ENCODE results near the gene N4BP2L2. TPM values are rescaled to one million over a fixed set of nuclear protein-coding genes. Genes with fewer than 3 reads are reported as not detected.

N4BP2L2 gene
- total and polyA plus RNA-seq, 9 of the 15 experiments (the other 6 are each of a cell fraction or from before 2014, with no cell fraction given), result 33.9 to 76.4 (median 48.7) TPM

GRCh38 chr13:32391101-32391619, 147.4 kb downstream of the N4BP2L2 start (continued):
- TF ChIP-seq ZFP91 (CRISPR knock-in tag; IDR thresholded peaks at IDR 0.05), result no peak
- TF ChIP-seq, protein P1, sequence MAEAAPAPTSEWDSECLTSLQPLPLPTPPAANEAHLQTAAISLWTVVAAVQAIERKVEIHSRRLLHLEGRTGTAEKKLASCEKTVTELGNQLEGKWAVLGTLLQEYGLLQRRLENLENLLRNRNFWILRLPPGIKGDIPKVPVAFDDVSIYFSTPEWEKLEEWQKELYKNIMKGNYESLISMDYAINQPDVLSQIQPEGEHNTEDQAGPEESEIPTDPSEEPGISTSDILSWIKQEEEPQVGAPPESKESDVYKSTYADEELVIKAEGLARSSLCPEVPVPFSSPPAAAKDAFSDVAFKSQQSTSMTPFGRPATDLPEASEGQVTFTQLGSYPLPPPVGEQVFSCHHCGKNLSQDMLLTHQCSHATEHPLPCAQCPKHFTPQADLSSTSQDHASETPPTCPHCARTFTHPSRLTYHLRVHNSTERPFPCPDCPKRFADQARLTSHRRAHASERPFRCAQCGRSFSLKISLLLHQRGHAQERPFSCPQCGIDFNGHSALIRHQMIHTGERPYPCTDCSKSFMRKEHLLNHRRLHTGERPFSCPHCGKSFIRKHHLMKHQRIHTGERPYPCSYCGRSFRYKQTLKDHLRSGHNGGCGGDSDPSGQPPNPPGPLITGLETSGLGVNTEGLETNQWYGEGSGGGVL (CRISPR knock-in tag; IDR thresholded peaks at IDR 0.05), result no peak
- no peak for TF ChIP-seq CBFB (CRISPR knock-in tag; IDR thresholded peaks at IDR 0.05)
- no peak for TF ChIP-seq JUND (IDR thresholded peaks at IDR 0.05; ENCODE audit: borderline replicate concordance, low read depth, low read length)
- TF ChIP-seq JUND (tag; IDR thresholded peaks at IDR 0.05; ENCODE audit: borderline replicate concordance, low read depth, low read length), result no peak
- TF ChIP-seq PPARD (CRISPR knock-in tag; IDR thresholded peaks at IDR 0.05), result no peak

- CTCF ChIA-PET (ENCODE audit: low intra/inter-chr PET ratio), result no interaction called here
- H2AFZ ChIP-seq (ENCODE audit: low read depth, low read length), result no peak overlapping the region
- H3K27me3 ChIP-seq (ENCODE audit: control insufficient read depth in 2 of 2, insufficient read depth in 2 of 2, low read length in 2 of 2), result no peaks in the 10 kb centered on the region
- H3K9ac ChIP-seq (ENCODE audit: insufficient read depth in 1 of 2, low read depth in 2 of 2, low read length in 2 of 2), result no peak overlapping the region
- H3K4me1 ChIP-seq (replicated peaks in 1 of 2; ENCODE audit: control insufficient read depth in 2 of 2, insufficient read depth in 2 of 2, low read length in 2 of 2), result no peaks in the 10 kb centered on the region
- H4K20me1 ChIP-seq (replicated peaks; ENCODE audit: control insufficient read depth, insufficient read depth, low read length), result no peaks in the 10 kb centered on the region
- FAIRE-seq (no peak), DNase-seq (ENCODE audit: extremely low read depth in 1 of 4, low spot score in 3 of 4) (no peak), ATAC-seq (no peak)
- no TSS peak for BruUV-seq (replicated peaks)
- no peak overlapping the region for H3K27ac ChIP-seq (ENCODE audit: extremely low read depth, low read depth, low read length)
- no peak overlapping the region for H3K4me3 ChIP-seq
- H3K4me2 ChIP-seq (ENCODE audit: insufficient read depth, low read length), result no peak overlapping the region
- H3K36me3 ChIP-seq (ENCODE audit: control insufficient read depth, insufficient read depth, low read length), result peaks cover 12% of the 10 kb centered on the region; the same call in 1 of the 3 replicates
- H3K9me3 ChIP-seq (replicated peaks; ENCODE audit: control insufficient read depth, insufficient read depth, low read depth, low read length), result no peaks in the 10 kb centered on the region
- in situ Hi-C loops (cut with MboI) (no loop called here), intact Hi-C loops (cut with micrococcal nuclease) (no loop called here)
- 59% methylated on average over 1 of the region's 1 CpG for WGBS (ENCODE audit: insufficient coverage, low coverage, missing lambda C conversion rate)
- POLR2A ChIA-PET, result no interaction called here
- H3K9me1 ChIP-seq (ENCODE audit: control insufficient read depth, insufficient read depth, low read length), result no peaks in the 10 kb centered on the region
- no peaks in the 10 kb centered on the region for H3K79me2 ChIP-seq (ENCODE audit: control insufficient read depth, insufficient read depth, low read length)
- TF ChIP-seq TEAD2 (tag; IDR thresholded peaks at IDR 0.05) (no peak), ZZZ3 (IDR thresholded peaks at IDR 0.05) (no peak), ZNF695 (CRISPR knock-in tag; IDR thresholded peaks at IDR 0.05) (no peak), GABPA (tag; conservative IDR thresholded peaks at IDR 0.05; ENCODE audit: low read depth) (no peak), DLX4 (CRISPR knock-in tag; IDR thresholded peaks at IDR 0.05) (no peak), ZNF583 (CRISPR knock-in tag; IDR thresholded peaks at IDR 0.05) (no peak), RBBP5 (IDR thresholded peaks at IDR 0.05; ENCODE audit: borderline replicate concordance, insufficient read depth, low read length, poor library complexity, severe bottlenecking) (no peak), SMAD4 (CRISPR knock-in tag; conservative IDR thresholded peaks at IDR 0.05) (no peak)
- TF ChIP-seq, protein P2, sequence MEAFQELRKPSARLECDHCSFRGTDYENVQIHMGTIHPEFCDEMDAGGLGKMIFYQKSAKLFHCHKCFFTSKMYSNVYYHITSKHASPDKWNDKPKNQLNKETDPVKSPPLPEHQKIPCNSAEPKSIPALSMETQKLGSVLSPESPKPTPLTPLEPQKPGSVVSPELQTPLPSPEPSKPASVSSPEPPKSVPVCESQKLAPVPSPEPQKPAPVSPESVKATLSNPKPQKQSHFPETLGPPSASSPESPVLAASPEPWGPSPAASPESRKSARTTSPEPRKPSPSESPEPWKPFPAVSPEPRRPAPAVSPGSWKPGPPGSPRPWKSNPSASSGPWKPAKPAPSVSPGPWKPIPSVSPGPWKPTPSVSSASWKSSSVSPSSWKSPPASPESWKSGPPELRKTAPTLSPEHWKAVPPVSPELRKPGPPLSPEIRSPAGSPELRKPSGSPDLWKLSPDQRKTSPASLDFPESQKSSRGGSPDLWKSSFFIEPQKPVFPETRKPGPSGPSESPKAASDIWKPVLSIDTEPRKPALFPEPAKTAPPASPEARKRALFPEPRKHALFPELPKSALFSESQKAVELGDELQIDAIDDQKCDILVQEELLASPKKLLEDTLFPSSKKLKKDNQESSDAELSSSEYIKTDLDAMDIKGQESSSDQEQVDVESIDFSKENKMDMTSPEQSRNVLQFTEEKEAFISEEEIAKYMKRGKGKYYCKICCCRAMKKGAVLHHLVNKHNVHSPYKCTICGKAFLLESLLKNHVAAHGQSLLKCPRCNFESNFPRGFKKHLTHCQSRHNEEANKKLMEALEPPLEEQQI (IDR thresholded peaks at IDR 0.05), result no peak
Observed at GRCh38 chr13:32390484-32390883, 148.1 kb downstream of the N4BP2L2 start.
